ENCODE measurements around the gene DPYSL4. TPM values are rescaled to one million over a fixed set of nuclear protein-coding genes. Genes with fewer than 3 reads are reported as not detected.

The DPYSL4 gene
- total RNA-seq, 1 donor from 2014 or later = 33.8 TPM

DNA sequence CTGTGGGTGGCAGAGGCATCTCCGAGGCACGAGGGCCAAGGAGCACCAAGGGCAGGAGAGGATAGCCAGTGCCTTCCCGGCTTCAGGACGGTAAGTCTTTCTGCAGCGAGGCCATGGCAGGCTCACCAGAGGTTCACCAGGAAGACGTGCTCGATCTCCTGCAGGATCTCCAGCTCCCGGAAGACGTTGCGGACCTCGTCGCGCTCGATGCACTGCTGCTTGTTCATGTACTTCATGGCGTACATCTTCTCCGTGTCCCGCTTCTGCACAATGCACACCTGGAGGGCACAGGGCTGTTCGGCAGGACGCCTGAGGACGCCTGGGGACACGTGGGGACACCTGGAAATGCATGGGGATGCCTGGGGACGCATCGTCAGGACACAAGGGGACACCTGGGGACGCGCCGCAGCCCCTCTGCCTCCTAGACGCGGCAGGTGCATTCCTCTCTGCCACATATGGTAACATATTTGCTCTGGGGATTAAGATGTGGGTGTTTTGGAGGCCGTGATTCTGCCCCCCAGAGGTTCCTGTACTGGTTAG lies 41.2 kb downstream of the DPYSL4 start:
- Mint-ChIP-seq H3K27ac (ENCODE audit: unreplicated experiment) (no peak overlapping the region), H3K27me3 (ENCODE audit: unreplicated experiment) (no peaks in the 10 kb centered on the region), H3K36me3 (ENCODE audit: unreplicated experiment) (no peaks in the 10 kb centered on the region), H3K4me1 (ENCODE audit: unreplicated experiment) (no peaks in the 10 kb centered on the region), H3K4me3 (ENCODE audit: unreplicated experiment) (no peak overlapping the region), H3K9me3 (ENCODE audit: unreplicated experiment) (no peaks in the 10 kb centered on the region)
- TF ChIP-seq CTCF (IDR thresholded peaks at IDR 0.05) = no peak
- DNase-seq (ENCODE audit: extremely low spot score, unreplicated experiment) = no peak

DNA sequence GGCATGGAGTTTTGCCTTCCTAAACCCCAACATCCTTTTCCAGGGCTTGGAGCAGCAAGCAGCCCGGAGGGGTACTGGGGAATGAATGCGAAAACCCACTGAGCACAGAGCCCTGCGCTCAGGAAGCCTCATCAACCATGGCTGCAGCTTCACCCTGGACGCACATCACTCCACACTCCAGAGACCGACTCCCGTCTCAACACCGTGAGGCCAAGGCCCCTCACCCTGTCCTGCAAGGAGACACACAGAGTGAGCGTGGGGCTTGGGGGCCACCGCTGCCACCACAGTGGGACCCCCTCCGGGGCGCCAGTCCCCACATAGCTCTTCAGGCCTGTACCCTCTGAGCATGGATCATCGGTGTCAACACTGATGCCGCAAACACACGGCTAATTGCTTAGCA lies 41.9 kb downstream of the DPYSL4 start:
- TF ChIP-seq CTCF (IDR thresholded peaks at IDR 0.05) = no peak
- Mint-ChIP-seq H3K4me1 (ENCODE audit: unreplicated experiment) (no peaks in the 10 kb centered on the region), H3K4me3 (ENCODE audit: unreplicated experiment) (no peak overlapping the region), H3K36me3 (ENCODE audit: unreplicated experiment) (no peaks in the 10 kb centered on the region), H3K27ac (ENCODE audit: unreplicated experiment) (no peak overlapping the region), H3K9me3 (ENCODE audit: unreplicated experiment) (no peaks in the 10 kb centered on the region), H3K27me3 (ENCODE audit: unreplicated experiment) (no peaks in the 10 kb centered on the region)
- DNase-seq (ENCODE audit: extremely low spot score, unreplicated experiment) = no peak

- Mint-ChIP-seq H3K4me1 (ENCODE audit: unreplicated experiment) (no peaks in the 10 kb centered on the region), H3K9me3 (ENCODE audit: unreplicated experiment) (no peaks in the 10 kb centered on the region), H3K36me3 (ENCODE audit: unreplicated experiment) (no peaks in the 10 kb centered on the region), H3K4me3 (ENCODE audit: unreplicated experiment) (no peak overlapping the region), H3K27ac (ENCODE audit: unreplicated experiment) (no peak overlapping the region), H3K27me3 (ENCODE audit: unreplicated experiment) (no peaks in the 10 kb centered on the region)
- no peak for TF ChIP-seq CTCF (IDR thresholded peaks at IDR 0.05)
- DNase-seq (ENCODE audit: extremely low spot score, unreplicated experiment) = no peak
Observed at GRCh38 chr10:132229096-132229495, 42.3 kb downstream of the DPYSL4 start.

DNA sequence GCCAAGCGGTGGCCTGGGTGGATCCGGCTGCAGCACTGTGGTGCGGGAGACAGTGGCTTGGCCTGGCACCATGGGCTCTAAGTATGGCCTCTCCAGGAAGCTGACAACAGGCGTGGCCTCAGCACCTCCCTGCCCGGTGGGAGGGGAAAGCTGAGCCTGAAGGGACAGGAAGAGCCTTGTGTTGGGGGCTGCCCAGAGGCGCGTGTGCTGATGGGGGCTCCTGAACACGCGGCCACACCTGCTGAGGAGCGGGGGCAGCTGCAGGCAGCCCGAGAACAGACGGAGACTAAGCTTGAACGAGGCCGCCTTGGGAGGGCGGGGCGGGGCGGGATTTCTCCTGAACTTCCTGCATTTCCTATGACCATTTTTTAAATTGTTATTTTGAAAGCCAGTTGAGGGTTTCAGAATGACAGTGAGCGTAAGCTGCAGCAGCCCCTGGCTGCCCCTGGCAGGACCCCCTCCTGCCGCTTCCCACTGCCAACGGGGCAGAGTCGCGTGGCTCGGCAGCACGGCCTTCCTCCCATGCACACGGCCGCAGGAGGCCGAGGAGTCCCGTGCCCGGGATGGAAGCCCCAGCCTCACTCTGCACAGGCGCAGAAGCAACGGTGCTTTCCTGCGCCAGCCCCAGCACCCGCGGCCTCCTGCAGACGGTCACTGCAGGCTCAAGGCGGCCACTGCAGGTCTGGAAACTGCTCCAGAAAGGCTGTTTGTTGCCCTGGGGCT lies 43.2 kb downstream of the DPYSL4 start:
- no peak for TF ChIP-seq CTCF (IDR thresholded peaks at IDR 0.05)
- Mint-ChIP-seq H3K4me1 (ENCODE audit: unreplicated experiment) (no peaks in the 10 kb centered on the region), H3K27me3 (ENCODE audit: unreplicated experiment) (no peaks in the 10 kb centered on the region), H3K36me3 (ENCODE audit: unreplicated experiment) (no peaks in the 10 kb centered on the region), H3K9me3 (ENCODE audit: unreplicated experiment) (no peaks in the 10 kb centered on the region), H3K27ac (ENCODE audit: unreplicated experiment) (no peak overlapping the region), H3K4me3 (ENCODE audit: unreplicated experiment) (no peak overlapping the region)
- DNase-seq (ENCODE audit: extremely low spot score, unreplicated experiment) = no peak

GRCh38 chr10:132230557-132231210 lies 43.9 kb downstream of the DPYSL4 start:
- Mint-ChIP-seq H3K27ac (ENCODE audit: unreplicated experiment) (no peak overlapping the region), H3K4me3 (ENCODE audit: unreplicated experiment) (no peak overlapping the region), H3K36me3 (ENCODE audit: unreplicated experiment) (no peaks in the 10 kb centered on the region), H3K9me3 (ENCODE audit: unreplicated experiment) (no peaks in the 10 kb centered on the region), H3K27me3 (ENCODE audit: unreplicated experiment) (no peaks in the 10 kb centered on the region), H3K4me1 (ENCODE audit: unreplicated experiment) (no peaks in the 10 kb centered on the region)
- DNase-seq (ENCODE audit: extremely low spot score, unreplicated experiment) = no peak
- TF ChIP-seq CTCF (IDR thresholded peaks at IDR 0.05) = no peak

Measured in osteocyte (in vitro differentiated cells).